Activated naive CD4-positive, alpha-beta T cell treated with anti-CD3 and anti-CD28 coated beads, Interleukin-2, amount 50 U/mL, for 16 hours (primary cell): Measurements from ENCODE around the gene NUP98.

Experiments
- DNase-seq: peaks from one replicate; pipeline ENCODE4 v3.0.0-alpha.2; 2020

NUP98 gene

GRCh38 chr11:3723014-3723708, 74.2 kb downstream of the NUP98 start:
- DNase-seq: no peak

GRCh38 chr11:3722100-3722499, 75.3 kb downstream of the NUP98 start:
- no peak for DNase-seq

- DNase-seq: no peak
Observed at GRCh38 chr11:3720997-3721396, 76.4 kb downstream of the NUP98 start.

GRCh38 chr11:3712274-3712673, 85.1 kb downstream of the NUP98 start:
- no peak for DNase-seq

- no peak for DNase-seq
Observed at GRCh38 chr11:3710485-3711259, 86.7 kb downstream of the NUP98 start.

GRCh38 chr11:3709977-3710376, 87.4 kb downstream of the NUP98 start:
- DNase-seq: no peak

- DNase-seq: no peak
Observed at GRCh38 chr11:3707176-3707575, 90.2 kb downstream of the NUP98 start.

GRCh38 chr11:3703383-3703782, 94.0 kb downstream of the NUP98 start:
- no peak for DNase-seq

- no peak for DNase-seq
Observed at GRCh38 chr11:3700910-3701309, 96.4 kb downstream of the NUP98 start.

GRCh38 chr11:3700410-3700809, 96.9 kb downstream of the NUP98 start:
- DNase-seq: no peak

- no peak for DNase-seq
Observed at GRCh38 chr11:3686751-3687150, 110.6 kb downstream of the NUP98 start.

GRCh38 chr11:3685923-3686322, 111.4 kb downstream of the NUP98 start:
- DNase-seq: no peak

- no peak for DNase-seq
Observed at GRCh38 chr11:3684819-3685172, 112.6 kb downstream of the NUP98 start.

GRCh38 chr11:3684129-3684818, 113.1 kb downstream of the NUP98 start:
- no peak for DNase-seq

GRCh38 chr11:3683039-3683438, 114.3 kb downstream of the NUP98 start:
- DNase-seq: no peak

- DNase-seq: no peak
Observed at GRCh38 chr11:3679077-3679476, 118.3 kb downstream of the NUP98 start.

GRCh38 chr11:3675971-3676370, 121.4 kb downstream of the NUP98 start:
- no peak for DNase-seq

- no peak for DNase-seq
Observed at GRCh38 chr11:3674189-3674588, 123.2 kb downstream of the NUP98 start.

- no peak for DNase-seq
Observed at GRCh38 chr11:3671334-3672254, 125.8 kb downstream of the NUP98 start, which contains the start of gene CHRNA10. TSS of gene CHRNA10 (minus strand) at chr11:3671384. CDS start at chr11:3671312, 72 bp downstream.

GRCh38 chr11:3669742-3670183, 127.6 kb downstream of the NUP98 start:
- no peak for DNase-seq

- no peak for DNase-seq
Observed at GRCh38 chr11:3669128-3669527, 128.2 kb downstream of the NUP98 start.

GRCh38 chr11:3667149-3668035, 130.0 kb downstream of the NUP98 start:
- no peak for DNase-seq
